SK-MEL-5 (cell line): ENCODE data around the gene SV2C. TPM values are rescaled to one million over a fixed set of nuclear protein-coding genes. Genes with fewer than 3 reads are reported as not detected.
"Not testable (repeated sequence)": the region's sequence is repeated elsewhere in the genome, so short reads cannot be mapped to it uniquely, and the experiment has no call there.

Source experiments
- DNase-seq: peaks from one replicate; pipeline ENCODE4 v3.0.0-alpha.2; 2016; ENCODE audit warnings: low read depth, low spot score
- in situ Hi-C: cut with HindIII; loops from 2 replicates; pipeline ENCODE4 v1.10.0; 2016; ENCODE audit warnings: low sequenced_read_pairs, high pct_unique_total_duplicates, low pct_unique_long_range_greater_than_20kb
- total RNA-seq: library from RNA; depleted of rRNA; stranded (reverse); fragments of >200 nt; shearing (Covaris generic); gene quantifications from 2 replicates; pipeline ENCODE4 v1.2.3, GENCODE V29; 2014

Gene SV2C
- total RNA-seq, 1 experiment from 2014 or later: not detected

GRCh38 chr5:76216748-76217147 lies 133.6 kb downstream of the SV2C start:
- in situ Hi-C loops: no loop called here
- no peak for DNase-seq

- in situ Hi-C loops: no loop called here
- no peak for DNase-seq
These were observed 136.5 kb downstream of the SV2C start for GRCh38 chr5:76219636-76220035.

DNA sequence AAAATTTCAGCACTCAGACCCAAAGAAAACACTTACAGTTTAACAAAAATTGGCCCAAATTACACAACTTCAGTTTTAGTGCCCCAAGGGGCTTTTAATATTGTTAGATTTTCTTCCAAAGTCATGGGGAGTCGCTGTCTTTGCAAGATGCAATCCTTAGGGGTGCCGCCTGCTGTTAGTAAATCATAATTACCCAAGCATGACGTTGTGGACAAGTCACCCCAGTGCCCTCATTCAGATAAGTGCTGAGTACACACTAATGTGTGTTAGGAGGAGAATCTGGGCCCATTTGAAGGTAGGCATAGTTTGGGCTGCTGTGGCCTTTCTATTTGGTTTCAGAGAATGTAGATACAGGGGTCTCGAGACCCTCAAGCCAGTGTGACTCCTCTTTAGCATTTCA lies 138.1 kb downstream of the SV2C start:
- in situ Hi-C loops: no loop called here

GRCh38 chr5:76222318-76222717 lies 139.1 kb downstream of the SV2C start:
- DNase-seq: no peak
- in situ Hi-C loops: no loop called here

More for the DNA sequence above, 138.1 kb downstream of the SV2C start:
- DNase-seq: no peak

GRCh38 chr5:76223696-76224095 lies 140.5 kb downstream of the SV2C start:
- in situ Hi-C loops: no loop called here
- no peak for DNase-seq

DNA sequence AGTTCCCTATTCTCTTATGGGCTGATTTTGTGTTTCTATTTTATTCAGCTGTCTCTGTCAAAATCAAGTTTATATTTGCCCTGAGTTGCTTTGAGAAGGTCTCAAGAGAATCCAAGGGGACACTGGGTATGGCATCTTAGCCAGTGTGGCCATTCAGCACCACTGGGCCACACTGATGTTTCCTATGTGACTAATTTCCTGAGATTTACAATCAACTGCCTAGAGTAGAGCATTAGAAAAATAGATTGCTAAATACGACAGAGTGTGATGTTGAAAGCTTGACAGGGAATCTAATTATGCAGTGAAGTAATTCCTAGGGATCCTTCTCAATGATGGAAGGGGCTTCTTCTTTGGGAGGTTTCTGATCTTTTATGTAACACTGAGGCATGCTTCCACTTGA lies 141.7 kb downstream of the SV2C start:
- no peak for DNase-seq
- in situ Hi-C loops: no loop called here

DNA sequence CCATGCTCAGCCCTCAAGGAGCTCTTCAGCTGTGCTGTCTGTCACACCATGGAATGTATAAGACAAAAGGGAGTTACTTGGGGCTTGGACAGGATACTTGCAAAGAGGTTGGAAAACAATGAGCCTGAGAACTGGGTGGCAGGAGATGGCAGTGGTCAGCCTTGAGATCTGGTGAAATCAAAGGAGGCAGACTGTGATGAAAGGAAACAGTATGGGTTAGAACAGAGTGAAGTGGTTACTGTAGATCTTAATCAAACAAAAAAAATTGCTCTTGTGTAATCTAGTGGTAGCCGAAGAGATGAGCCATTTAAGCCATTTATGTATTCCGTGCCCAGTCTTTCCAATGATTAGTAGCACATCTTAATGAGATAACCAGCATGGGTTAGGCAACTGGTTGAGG lies 142.2 kb downstream of the SV2C start:
- in situ Hi-C loops: no loop called here
- no peak for DNase-seq

- in situ Hi-C loops: no loop called here
These were observed 146.7 kb downstream of the SV2C start for GRCh38 chr5:76229900-76230299.

GRCh38 chr5:76230711-76231285 lies 147.6 kb downstream of the SV2C start:
- in situ Hi-C loops: no loop called here

More at GRCh38 chr5:76229900-76230299, 146.7 kb downstream of the SV2C start:
- DNase-seq: no peak

DNA sequence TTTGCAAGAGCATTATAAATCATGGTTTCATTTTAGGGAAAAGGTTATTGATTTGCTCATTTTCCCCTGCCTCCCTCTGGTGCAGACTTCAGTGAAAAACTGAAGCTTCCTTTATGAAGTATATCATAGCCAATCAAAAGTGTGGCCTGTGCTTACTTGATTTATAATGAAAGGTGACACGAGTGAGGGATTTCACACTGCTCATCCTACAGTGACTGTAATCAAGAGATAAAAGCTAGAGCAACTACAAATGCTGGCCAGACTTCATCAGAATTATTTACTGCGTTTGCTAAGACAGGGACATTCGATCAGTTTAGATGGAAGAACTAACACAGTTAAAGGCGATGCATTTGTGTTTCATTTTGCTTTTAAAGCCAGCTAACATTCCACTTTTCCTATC lies 151.5 kb downstream of the SV2C start:
- in situ Hi-C loops: no loop called here
- no peak for DNase-seq

More at GRCh38 chr5:76230711-76231285, 147.6 kb downstream of the SV2C start:
- no peak for DNase-seq

- in situ Hi-C loops: no loop called here
These were observed 153.5 kb downstream of the SV2C start for GRCh38 chr5:76236684-76237083.

GRCh38 chr5:76240336-76240735 lies 157.2 kb downstream of the SV2C start:
- in situ Hi-C loops: no loop called here
- DNase-seq: no peak

More at GRCh38 chr5:76236684-76237083, 153.5 kb downstream of the SV2C start:
- no peak for DNase-seq

DNA sequence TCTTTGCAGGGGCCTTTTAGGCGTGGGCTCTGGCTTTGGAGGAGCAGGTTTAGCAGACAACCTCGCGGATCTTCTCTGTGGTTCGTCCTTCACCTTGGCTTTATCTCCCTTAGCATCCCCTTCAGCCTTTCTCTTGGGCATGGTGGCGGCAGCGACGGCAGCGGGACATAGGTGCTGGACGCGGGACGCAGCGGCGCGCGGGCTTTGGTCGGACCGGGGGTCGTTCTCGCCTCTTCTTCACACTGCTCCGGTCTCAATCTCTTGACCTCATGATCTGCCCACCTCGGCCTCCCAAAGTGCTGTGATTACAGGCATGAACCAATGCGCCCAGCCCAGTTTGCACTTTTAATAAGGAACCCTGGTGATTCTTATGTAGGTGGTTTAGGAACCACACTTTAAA lies 159.0 kb downstream of the SV2C start:
- DNase-seq, in situ Hi-C loops: not testable (repeated sequence)

DNA sequence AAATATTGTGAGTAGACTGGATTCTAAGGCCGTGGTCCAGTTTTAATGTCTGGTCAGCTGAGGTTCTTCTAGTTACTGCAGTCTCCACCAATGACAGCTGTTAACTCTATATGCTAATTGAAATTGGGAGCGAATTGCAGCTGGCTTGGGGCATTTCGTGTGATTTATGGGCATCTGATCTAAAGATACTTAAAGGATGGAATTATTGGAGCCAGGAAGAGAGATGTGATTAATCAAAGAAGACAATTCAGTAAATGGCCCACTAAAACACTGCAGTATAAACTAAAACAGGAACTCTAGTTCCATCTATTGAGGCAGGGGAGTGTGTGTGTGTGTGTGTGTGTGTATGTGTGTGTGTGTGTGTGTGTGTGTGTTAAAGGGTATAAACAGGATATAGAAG lies 162.4 kb downstream of the SV2C start:
- in situ Hi-C loops: no loop called here
- DNase-seq: no peak

DNA sequence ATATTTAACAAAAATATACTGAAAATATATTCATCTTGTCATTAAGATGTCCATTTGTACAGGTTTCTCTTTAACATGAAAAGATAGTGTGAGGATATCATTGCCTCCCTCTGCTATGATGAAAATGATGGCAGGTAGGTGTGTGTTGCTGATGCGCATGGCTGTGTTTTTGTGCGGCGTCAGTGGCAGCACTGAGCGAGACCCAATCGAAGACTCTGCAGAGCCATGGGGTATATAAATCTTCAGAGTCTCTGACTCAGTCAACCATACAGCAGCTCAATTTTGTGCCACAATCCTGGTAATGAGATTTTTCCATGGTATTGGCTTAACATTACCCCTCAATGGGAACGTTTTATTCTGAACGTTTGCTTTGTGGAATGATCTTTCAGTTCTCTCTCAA lies 166.4 kb downstream of the SV2C start:
- in situ Hi-C loops: no loop called here
- DNase-seq: no peak

- no peak for DNase-seq
- in situ Hi-C loops: no loop called here
These were observed 167.3 kb downstream of the SV2C start for GRCh38 chr5:76250463-76250862.

- no peak for DNase-seq
- in situ Hi-C loops: no loop called here
These were observed 168.5 kb downstream of the SV2C start for GRCh38 chr5:76251656-76252055.

DNA sequence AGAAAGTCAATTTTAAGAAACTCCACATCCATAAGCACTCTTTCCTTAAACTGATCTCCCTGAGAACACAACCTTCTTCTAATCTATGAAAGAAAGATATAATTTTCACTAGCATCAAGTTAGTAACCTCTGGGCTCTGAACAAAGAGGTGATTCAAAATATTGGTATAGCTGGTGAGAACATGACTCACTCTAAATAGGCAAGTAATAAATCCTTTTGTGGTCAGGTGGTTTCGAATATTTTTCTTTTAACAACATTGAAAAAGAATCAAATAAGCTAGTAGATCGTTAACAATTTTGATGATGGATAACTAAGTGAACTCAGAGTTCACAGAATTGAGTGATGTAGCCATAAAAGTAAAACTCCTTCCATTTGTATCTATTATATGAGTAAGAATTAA lies 169.3 kb downstream of the SV2C start:
- in situ Hi-C loops: no loop called here
- DNase-seq: peak; percentile 2

DNA sequence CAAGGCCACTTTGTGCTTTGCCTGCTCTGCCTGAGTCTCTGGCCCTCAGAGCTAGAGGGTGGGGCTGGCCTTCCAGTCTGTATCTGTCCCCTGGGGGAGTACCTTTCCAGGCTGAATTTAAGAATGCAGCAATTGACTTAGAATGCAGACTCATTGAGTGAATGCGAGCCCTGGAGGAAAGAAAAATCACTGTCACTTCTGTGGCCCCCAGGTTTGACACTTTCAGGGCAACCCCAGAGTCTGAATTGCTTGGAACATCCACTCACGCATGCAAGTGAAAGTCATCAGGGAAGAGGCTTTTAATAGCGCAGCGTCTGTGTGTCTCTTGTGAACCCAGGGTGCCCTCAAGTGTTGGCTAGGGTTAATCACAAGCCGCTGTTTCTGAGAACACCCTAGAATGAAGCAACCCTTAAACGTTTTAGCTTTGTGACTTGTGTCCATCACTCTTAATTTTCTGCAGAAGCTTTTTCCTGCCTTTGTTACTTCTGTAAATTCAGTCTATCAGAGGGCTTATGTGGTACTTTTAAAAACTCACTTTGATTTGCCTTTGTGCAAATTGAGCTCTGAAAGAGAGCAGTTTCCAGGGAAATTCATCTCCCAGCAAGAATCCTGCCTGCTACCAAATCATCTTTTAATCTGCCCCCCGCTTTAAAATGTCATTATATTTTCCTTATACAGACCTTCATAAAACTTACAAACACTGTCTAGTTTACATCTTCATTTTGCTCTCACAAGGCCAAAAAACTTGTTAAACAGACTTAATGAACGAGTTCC lies 173.1 kb downstream of the SV2C start:
- DNase-seq: peak; percentile 81
- in situ Hi-C loops: no loop called here
